HG02852 (cell line): ENCODE data around the gene OGFOD2.
"Not testable (repeated sequence)": the region's sequence is repeated elsewhere in the genome, so short reads cannot be mapped to it uniquely, and the experiment has no call there.

Experiments used
- ATAC-seq: cut with Tn5 transposase; IDR thresholded peaks from one replicate; pipeline ENCODE4 v1.9.1; 2021; ENCODE audit warnings: mild to moderate bottlenecking, moderate library complexity; ENCODE audit not compliant: unreplicated experiment

OGFOD2 gene

DNA sequence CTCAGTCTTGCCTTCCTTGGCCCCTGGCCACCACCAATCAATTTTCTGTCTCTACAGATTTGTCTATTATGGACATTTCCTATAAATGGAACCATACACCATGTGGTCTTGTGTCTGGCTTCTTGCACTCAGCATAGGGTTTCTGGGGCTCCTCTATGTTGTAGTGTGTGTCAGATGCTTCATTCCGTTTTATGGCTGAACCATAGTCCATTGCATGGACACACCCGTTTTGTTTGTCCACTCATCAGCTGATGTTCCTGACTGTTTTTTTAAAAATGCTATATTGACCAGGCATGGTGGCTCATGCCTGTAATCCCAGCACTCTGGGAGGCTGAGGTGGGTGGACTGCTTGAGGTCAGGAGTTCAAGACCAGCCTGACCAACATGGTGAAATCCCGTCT is 26.4 kb downstream of the OGFOD2 start:
- ATAC-seq, result no peak

DNA sequence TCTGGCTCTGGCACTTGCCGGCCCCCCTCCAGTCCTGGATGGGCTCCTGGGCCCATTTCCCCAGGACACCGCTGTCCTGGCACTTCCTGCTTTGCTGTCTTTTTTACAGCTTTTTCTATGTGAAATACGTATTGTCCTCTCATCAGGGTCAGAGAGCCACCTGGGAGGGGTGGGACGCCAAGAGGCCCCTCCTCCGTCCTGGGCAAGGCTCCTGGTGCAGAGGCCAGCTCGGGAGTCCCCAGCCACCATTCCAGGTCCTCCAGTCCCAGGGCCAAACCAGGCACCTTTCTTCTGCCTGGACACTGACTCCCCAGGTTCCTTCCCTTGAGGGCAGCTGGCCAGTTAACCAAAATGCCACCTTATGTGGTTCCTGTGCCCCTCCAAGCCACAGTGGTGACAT is 28.2 kb downstream of the OGFOD2 start:
- ATAC-seq, result no peak

DNA sequence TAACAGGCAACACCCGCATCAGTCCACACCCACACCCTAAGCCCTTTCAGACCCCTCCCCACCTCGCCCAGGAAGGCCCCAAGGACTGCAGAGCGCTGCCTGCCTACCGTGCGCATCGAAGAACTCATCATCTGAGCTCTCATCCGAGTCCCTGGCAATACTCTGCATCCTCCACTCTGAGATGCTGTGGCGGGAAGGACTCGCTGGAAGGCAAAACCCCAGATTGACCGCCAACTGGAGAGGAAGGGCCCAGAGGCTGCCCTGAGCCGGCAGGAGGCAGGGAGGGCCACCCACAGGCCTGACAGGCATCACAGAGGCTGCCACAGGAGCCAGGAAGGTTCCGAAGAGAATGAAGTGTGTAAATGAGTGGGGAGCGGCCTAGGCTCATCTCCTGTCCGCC is 29.2 kb downstream of the OGFOD2 start:
- no peak for ATAC-seq

DNA sequence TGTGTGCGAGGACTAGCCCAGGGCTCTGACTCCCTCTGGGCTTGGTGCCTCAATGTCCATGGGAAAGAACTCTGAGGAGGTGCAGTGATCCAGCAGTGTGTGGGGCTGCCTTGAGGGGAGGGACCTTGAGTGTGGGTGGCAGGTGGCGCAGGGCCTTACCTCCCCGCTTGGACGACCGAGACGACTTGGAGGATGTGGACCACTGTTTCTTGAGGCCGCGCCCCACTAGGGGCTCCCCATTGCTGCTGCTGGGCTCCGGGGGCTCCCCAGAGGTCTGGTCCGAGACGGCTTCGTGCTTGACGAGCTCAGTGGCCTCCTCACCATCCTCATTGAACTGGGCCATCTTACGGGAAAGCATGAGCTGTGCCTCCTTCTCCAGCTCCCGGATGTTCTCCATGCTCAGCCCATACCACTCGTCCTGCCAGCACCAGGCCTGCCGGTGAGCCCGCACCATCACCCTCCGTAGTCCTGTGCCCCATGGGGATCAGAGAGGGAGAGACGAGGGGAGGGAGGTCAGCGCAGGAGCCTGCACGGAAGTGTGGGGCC is 30.1 kb downstream of the OGFOD2 start:
- no peak for ATAC-seq

DNA sequence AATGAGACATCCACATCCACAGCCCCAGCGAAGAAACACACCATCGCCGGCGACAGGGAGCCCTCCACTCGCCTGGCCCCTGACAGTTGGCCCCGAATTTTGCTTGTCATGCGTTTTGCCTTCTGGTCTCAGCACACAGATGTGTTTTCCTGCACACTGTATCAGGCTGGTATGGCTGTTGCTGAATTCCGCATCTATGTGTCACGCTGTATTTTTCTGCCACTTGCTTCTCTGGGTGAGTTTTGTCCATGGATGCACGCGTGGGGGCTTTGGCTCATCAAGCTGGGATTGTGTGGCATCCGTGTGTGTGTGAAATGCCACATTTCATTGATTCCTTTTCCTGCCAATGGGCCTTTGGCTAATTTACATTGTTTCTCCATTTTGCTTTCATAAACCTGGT is 31.9 kb downstream of the OGFOD2 start:
- ATAC-seq, result no peak

DNA sequence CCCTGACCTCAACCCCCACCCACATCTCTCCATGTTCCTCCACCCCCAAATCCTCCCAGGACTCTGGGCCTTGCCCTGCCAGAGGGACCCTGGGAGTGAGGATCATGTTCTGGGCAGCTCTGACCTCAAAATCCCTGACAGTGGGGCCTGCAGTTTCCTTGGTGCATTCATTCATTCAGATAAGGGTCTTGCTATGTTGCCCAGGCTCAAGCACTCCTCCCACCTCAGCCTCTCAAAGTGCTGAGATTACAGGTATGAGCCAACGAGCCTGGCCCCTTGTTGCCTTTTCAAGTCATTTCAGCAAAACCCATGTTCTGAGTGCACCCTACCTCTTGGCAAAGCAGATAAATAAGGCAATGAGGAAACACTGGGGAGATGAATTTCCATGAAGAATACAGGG is 35.1 kb downstream of the OGFOD2 start:
- no peak for ATAC-seq

DNA sequence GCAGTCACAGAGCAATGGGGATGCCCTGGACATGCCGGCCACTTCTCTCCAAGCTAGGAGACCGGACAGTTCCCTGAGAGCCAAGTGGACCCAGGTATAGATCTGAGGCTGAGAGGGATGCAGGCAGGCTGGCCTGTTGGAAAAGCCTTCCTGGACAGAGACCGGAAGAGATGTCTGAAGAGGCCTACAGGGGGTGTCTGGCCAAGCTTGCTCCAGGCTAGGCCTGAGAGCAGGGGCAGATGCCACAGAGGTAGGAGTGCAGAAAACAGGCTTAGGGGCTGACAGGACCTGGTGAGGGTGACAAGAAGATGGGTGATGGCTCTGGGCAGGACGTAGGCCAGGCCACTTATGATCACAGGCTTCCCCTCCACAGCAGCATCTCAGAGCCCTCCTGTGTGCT is 35.6 kb downstream of the OGFOD2 start:
- ATAC-seq, result no peak

DNA sequence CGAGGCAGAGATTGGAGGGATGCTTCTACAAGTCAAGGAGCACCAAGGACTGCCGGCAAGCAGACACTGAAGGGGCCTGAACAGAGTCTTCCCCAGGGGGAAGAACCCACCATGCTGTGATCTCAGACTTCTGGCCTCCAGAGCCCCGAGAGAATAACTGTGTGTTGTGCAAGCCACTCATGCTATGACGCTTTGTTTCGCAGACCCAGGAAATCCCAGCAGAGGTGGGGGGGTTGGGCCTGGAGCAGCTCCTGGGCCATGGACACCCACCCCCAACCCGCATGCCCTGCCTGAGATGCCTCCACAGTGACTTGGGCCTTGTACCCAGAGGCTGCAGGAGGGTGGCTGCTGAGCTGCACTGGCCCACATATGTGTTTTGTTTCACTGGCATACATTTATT is 36.7 kb downstream of the OGFOD2 start:
- no peak for ATAC-seq

DNA sequence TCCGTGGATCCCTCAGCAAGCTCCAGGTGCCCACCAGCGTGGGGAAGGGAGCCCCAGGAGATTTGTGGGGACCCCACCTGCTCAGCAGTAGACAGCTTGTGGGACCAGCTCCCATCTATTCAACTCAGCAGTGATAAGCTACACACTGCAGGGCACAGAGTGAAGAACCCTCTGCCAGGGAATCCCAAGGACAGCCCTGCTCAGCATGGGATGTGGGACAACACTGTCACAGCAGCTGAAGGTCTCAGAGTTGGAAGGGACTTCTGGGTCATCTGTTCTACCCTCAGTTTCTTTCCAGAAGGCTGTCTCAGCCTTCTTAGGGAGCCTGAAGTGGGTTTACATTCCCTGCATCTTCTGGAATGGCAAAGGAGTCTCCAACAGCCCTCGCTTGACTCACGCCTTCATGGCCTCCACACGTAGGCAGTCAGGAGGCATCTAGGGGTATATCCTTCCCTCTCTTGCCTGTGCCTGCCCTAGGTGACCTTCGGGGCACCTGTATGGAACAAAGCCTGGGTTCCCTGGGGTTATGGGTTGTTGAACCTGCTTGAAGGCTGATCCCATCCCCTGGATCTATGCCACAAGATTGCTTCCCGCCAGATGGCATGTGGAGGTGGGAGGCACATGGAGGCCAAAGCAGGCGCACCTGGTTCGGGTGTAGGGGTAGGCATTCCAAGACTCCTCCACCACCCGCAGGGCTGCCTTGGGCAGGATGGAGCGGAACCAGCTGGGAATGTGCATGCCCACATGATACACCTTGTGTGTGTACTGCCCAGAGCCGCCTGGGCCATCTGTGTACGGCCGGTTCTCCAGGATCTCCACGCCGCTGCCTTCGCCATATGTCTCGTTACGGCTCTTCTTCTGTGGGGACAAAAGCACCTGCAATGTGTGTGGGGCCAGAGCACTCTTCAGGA is 38.4 kb downstream of the OGFOD2 start:
- no peak for ATAC-seq

DNA sequence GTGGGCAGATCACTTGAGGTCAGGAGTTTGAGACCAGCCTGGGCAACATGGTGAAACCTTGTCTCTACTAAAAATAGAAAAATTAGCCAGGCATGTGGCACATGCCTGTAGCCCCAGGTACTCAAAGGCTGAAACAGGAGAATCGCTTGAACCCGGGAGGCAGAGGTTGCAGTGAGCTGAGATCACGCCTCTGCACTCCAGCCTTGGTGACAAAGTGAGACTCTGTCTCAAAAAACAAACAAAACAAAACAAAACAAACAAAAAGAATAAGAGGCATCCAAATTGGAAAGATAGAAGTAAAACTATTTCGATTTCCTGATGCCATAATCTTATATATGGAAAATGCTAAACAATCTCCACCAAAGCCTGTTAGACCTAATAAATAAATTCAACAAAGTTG is 39.4 kb downstream of the OGFOD2 start:
- ATAC-seq, result not testable (repeated sequence)

DNA sequence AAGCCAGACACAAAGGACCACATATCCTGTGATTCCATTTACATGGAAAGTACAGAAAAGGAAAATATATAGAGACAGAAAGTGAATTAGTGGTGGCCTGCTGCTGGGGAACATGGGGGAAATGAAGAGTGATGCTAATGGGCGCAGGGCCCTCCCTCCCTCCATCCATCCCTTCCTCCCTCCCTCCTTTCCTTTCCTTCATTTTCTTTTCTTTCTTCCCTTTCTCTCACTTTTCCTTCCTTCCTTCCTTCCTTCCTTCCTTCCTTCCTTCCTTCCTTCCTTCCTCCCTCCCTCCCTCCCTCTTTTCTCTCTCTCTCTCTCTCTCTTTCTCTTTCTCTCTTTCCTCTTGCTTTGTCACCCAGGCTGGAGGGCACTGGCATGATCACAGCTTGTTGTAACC is 42.7 kb downstream of the OGFOD2 start:
- ATAC-seq, result no peak

DNA sequence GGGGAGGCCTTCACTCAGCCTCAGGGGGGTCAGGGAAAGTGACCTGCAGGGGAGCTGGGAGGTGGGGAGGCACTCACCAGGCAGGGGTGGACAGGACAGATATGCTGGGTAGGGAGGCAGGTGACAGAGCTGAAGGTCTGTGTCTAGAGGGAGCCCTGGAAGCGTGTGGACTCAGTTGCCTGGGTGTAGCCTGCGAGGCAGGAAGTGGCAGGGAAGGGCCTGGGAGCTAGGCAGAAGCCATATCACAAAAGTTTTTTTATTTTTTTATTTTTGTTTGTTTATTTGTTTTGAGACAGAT is 44.7 kb downstream of the OGFOD2 start:
- ATAC-seq, result no peak

DNA sequence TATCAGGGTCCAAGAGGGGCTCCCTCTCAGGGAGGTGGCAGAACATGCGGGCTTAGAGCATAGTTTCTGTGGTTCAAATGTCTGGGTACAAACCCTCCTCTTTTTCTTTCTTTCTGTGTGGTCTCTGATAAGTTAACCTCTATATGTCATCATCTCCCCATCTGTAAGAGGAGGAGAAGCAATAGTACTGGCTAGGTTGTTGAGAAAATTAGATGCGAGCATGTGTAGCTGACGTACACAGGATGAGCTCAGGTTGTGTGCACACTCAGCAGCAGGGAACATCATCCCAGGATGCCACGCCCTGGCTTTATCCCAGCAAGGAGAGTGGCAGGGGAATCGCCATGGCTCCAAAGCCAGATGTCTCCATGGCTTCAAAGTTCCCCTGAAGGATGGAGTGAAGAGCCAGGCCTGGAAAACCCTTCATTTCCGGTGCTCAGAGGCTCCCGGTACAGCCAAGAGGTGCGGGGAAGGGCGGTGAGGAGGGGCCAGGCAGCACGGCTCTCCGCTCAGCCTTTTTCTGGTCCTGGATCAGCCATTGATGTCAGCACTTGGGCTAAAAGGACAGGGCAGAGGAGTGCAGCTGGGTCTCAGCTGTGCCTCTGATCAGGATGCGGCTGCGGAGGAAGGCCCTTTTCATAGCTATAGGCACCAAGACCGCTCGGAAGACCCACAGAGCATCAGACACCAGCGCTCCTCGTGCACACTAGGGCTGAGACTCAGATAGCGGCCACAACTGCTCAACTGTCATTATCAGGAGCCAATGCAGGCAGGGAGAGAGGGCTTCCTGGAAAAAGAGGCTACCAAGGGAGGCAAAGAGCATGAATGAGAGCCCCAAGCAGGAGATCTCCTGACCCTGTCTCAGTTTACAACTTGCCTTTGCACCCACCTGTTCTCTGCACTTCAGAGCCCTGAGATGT is 46.9 kb downstream of the OGFOD2 start:
- ATAC-seq, result no peak

DNA sequence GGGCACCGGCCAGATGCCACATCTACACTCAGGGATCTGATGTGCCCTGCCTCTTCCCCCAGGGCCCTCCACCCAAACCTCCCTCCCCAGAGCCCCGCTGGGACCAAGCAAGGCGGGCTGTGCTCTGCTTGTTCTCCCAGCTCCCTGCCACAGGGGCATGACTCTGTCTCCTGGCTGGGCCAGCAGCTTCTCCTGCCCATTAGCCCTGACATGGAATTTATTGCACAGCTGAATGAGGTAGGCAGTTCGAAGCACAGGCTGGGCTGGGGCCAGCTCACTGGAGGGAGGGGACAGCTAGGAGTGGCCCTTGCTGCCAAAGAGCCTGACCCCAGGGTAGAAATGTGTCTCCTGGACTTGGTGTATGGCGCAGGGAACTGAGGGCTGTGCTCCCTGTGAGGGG is 47.8 kb downstream of the OGFOD2 start:
- ATAC-seq, result no peak

DNA sequence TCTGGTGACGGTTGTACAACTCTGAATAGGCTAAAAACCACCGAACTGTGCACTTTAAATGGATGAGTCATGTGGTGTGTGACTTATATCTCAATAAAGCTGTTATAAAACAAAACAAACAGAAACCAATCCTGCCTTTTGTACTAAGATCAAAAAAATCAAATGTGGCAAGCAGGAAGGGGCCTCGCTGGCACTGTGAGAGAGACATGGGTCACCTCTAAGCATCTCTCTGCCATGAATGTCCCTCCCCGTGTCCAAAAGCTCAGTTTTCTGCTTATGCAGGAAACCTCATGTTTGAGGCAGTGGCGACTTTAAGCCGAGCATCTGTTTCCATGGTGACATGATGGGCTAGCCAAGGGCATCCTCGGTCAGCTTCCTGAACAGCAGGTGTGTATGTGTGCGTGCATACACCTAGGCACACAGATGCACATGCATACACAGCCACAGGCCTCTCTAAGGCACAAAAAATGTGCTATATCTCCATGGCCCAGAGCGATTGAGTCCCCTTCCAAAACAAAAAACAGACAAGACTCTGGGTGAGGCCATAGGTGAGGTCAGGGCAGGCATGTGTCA is 49.9 kb downstream of the OGFOD2 start:
- ATAC-seq, result no peak

DNA sequence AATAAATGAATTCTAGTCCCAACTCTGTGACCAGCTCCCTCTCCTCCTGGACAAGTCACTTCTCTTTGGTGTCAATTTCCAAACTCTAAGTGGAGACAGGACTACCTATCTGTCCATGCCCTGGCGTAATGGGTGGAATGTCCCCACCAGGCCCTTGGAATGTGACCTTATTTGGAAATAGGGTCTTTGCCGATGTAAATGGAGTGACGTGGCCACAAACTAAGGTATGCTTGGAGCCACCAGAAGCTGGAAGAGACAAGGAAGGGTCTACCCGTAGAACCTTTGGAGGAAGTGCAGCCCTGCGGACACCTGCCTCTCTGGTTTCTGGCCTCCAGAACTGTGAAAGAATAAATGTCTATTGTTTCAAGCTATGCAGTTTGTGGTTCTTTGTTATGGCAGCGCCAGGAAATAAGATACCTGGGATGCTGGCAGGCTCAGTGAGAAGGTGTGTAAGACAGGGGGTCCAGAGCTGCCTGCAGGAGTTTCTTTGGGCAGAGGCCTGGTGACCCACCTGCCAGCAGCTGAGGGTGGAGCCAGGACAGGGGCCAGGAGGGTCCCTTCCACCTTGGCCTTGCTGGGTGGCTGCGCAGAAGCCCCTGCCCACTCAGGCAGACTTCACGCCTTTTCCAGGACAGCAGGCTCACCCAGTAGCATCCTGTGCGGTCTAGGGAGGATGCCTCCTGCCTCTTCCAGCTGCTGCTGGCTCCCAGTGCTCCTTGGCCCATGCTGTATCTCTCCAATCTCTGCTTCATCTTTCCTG is 51.2 kb downstream of the OGFOD2 start:
- no peak for ATAC-seq

DNA sequence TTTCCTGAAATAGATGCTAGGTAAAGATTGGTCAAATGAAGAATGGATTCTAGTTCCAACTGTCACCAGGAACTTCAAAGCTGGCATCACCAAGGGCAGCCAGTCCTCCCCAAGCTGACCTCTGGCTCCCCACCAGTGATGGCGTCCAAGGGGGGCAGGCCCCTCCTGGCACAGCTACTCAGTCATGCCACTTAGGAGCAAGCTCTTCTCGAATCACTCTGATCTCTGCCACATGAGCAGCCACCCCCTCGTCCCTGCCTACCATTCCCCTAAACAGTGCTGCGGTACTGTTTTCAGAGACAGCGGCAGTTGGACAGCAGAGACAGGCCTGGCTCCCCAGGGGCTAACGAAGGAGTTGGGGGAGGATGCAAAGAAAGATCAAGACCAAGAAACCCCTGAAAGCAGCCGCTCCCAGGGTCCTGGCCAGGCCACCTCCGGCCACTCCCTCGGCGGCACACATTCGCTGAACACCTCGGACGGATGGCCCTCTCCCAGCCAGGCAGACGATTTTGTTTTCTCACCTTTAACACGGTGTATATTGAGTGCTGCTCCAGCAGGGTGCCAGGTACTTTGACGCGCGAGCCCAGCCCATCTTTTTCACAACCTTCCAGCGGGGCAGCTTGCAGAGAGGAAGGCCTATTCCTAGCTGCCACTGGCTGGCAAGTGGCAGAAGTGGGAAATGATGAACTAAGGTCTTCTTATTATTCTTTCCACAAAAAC is 52.8 kb downstream of the OGFOD2 start:
- ATAC-seq, result no peak

DNA sequence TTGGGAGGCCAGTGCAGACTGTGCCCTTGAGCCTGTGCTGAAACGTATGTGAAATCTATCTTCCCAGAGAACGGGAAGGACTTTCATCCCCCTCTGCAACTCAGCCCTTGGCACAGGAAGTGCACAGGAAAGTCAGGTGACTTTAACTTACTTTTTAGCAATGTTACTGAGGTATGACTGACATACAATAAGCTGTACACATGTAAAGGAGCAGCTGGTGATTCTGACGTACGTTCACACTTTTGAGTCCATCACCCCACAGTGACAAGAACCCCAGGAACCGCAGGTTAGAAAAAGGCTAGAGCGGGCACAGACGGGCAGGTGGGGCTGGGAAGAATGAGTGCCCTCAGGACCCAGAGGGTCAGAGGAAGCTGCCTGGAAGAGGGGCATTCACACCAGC is 53.4 kb downstream of the OGFOD2 start:
- ATAC-seq, result no peak

DNA sequence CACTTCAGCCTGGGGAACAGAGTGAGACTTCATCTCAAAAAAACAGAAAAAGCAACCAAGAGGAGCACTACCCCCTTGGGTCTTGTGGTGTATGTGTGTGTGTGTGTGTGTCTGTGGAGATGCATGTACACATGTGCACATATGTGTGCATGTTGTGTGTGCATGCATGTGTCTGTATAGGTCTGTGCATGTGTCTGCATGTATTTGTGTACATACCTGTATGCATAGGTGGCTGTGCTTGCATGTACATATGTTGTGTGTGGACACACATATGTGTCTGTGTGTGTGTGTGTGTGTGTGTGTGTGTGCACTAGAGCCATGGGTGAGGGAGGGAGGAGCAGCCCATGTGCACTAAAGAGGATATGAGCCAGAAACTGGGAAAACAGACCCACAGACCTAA is 54.5 kb downstream of the OGFOD2 start:
- no peak for ATAC-seq
